Embryonic facial prominence (tissue), 1 donor: ENCODE measurements around the gene CABLES1.

Source experiments
- DNase-seq: peaks from one replicate; pipeline ENCODE4 v3.0.0-alpha.2; 2016; ENCODE audit errors: extremely low spot score

Gene CABLES1

GRCh38 chr18:23165271-23166068 is 30.2 kb downstream of the CABLES1 start:
- DNase-seq = no peak

DNA sequence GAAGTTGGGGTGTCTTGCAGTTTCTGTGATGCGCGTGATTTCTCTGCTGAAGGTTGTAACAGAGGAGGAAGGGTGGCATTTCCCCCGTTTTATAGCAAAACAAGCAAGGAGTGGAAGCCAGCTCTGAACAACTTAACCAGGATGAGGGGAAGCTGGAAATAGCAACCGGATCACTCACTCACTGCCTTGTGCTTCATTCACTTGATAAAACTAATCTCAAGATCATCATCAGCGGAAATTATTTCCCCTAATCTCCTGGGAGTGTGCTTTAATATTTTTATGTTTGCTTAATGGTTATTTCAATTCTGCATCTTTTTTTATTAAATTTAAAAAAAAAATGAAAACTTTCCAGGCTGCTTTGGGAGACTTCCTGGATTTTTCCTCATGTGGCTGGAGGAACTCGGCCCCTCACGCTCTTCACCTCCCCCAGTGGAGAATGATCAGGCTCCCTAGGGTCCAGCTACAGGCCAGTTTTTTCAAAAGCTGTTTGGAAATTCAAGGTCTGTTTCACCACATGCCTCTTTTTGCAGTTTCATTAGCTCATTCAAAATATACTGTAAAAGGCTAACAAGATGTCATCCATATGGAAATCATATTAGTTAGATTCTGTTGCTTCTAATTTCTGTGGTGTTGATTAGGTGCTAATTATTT is 31.7 kb downstream of the CABLES1 start:
- DNase-seq = no peak

DNA sequence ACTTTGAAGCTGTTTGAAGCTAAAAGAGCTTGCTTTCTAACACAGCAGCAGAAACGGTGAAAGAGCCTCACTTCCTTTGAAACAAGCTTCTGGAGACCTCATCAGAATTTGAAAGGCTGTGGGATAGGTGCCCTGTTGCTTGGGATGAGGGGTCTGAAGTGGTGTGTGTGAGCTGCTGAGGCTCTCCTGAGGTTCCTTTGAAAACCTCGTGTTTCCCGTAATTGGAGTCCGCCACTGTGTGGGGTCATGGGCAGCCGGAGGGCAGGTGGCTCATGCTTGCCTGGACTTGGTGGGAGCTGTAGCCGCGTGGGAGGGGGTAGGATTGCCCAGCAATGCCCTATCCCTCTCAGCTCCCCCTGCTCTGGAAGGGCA is 34.4 kb downstream of the CABLES1 start:
- no peak for DNase-seq

DNA sequence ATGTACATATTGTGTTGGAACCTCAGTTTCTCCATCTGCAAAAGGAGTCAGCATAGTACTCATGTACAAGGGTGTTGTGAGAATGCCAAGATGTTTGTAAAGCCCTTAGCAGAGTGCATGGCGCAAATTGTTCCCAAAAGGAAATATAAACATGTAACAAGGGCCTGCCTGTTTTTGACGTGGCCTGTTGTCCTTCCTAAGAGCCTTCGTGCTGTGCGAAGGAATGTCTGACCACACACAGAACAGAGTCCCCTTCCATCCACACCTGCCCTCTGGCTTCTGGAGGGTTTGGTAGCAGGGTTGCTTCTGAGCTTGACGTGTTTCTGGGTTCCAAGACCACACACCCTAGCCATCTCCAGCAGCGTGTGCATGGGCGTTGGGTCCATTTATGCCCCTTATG is 34.9 kb downstream of the CABLES1 start:
- DNase-seq = no peak

GRCh38 chr18:23171581-23172156 is 36.4 kb downstream of the CABLES1 start:
- no peak for DNase-seq

DNA sequence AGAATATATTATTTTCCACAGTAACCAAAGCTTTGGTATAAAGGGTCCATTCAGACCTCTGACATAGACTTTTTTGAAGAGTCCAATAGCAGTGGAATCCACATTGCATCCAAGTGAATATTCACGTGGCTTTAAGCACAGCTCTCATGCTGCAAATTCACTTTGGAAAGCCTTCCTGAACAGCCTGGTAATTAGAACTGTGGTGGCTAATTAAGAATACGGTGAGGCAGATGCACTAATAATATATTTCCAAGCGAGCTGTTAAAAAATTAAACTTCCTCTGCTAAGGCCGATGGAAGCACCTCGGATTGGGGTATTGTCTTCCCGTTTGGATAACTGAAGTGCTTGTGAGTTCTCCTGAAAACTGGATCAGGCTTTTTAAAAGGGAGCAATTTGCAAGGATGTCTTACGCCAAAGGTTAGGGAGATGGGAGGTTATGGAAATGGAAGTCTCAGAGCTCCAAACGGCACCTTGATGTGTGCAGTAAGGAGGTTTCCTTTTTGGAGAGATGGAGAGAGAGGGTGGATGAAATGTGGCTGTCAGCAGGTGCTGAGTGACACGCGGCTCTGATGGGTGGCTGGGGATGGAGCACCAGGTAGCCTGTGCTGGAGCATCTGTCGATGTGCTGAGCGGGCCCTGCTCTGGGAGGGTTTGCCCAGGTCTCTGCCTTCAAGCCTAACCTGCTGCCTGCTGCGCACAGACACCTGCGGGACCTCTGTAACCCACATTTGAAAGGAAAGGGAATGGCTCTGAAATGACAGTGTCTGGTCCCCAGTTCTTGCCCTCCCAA is 37.5 kb downstream of the CABLES1 start:
- no peak for DNase-seq

DNA sequence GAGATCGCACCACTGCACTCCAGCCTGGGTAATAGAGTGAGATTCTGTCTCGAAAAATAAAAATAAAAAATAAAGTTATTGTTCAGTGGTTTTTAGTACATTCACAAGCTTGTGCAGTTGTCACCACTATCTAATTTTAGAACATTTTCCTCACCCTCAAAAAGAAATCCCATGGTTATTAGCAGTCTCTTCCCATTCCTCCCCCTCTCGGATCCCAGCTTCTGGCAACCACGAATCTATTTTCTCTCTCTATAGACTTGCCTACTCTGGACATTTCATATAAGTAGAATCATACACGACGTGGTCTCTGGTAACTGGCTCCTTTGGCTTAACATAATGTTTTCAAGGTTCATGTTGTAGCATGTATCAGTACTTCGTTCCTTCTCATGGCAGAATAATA is 38.6 kb downstream of the CABLES1 start:
- DNase-seq = no peak

DNA sequence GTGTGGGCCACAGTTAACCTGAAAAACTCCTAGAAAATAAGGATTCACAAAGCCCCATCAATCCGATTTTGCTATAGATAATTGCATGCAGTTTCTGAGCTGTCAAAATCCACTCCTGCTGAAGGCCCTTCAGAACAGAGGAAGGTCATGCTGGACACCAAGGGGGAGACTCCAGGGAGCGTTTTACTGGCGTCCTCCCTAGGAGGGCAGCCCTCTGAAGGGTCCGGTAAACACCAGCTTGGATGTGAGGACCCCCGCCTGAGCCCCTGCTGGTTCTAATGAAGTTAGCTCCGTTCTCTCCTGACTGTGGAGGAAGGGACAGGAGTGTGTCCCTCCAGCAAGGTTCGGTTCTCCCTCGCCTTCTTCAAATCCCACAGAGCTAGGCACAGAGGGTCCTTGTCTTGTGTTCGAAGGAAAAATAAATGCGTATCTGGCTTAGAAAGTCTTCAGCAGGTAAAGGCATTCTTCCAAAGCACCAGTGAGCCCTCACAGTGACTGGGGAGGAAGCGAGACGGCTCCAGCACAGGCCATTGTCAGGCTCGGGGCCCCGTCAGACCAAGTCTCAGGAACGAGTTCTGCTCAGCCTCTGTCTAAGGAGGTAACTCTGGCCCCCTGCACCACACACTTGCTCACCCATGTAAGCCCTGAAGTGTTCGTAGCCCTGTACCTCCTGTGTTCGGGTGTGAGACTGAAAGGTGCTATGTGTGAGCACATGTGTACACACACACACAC is 41.6 kb downstream of the CABLES1 start:
- no peak for DNase-seq

DNA sequence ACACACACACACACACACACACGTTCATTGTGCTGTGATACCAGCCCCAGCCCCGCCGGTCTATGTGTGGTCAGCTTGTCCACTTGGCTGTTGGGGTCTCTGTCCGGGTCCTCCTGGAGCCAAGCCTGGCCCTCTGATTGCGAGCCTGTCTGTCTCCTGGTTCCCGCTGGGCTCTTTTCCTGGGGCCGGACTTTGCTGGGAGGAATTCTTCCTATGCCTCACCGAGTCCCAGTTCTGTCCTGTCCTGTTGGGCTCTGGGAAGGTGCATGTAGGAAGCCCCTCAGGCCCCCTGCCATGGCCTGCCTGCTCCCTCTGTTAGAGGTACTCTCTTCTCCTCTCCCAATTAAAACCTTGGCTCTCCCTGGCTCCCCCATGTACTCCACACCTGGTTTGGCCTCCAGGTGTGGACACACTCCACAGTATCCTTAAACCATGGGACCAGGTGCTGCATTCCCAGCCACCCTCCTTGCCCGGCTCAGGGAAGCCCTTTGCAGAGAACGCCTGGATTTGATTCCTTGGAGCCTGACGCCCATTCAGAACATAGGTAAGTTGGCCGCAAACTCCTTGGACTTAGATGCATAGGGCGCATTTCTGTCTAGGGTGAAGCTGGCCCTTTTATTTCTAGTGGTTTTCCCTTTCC is 42.3 kb downstream of the CABLES1 start:
- DNase-seq = no peak

DNA sequence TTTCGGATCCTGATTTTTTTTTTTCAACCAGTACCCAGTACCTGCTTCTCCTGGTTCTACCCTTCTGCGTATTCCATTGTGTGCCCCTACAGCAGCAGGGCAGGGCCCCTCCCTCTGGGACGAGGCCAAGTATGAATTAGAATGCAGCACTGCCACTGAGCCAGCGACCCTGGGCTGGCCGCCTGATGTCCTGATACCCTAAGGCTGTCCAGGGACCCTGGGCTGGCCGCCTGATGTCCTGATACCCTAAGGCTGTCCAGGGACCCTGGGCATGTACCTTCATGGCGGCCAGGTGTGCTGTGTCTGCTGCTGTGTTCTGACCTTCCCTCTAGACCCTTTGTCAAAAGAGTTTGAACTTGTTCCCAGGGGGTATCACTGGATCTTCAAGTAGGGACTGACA is 42.9 kb downstream of the CABLES1 start:
- no peak for DNase-seq

DNA sequence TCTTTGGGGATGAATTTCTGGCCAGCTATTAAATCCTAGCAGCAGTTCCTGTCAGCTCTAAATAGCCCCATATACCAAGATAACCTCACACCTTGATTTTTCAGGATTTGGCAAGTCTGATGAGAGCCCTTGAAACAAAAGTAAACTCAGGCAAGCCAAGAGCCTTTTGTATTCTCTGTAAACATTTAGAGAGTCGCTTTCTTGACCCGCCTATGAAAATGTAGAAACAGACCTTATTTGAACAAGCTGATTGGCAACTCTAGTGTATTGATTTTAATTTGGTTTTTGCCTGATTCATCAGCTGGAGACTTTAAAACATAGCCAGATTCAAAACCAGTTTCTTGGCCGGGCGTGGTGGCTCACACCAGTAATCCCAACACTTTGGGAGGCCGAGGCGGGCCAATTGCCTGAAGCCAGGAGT is 43.4 kb downstream of the CABLES1 start:
- DNase-seq = no peak

- DNase-seq = no peak
Measured at GRCh38 chr18:23179416-23179815, 44.1 kb downstream of the CABLES1 start.

GRCh38 chr18:23181547-23181946 is 46.3 kb downstream of the CABLES1 start:
- DNase-seq = no peak

DNA sequence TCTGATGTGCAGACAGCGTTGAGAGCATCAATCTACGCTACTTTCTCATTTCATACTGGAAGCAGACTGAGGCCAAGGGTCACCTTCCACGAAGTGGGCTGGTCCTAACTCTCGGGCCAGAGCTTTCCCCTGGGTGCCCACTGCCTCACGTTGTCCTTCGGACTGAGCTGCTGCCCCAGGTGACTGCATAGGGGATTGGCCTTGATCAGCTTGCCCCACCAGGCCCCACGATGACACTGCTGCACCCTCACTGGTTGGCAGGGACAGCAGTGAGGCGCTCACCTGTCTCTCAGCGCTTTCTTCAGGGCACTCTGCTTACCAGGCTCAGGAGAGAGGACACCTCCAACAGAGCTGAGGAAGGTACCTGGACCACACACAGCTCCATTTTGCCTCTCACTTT is 47.3 kb downstream of the CABLES1 start:
- no peak for DNase-seq

DNA sequence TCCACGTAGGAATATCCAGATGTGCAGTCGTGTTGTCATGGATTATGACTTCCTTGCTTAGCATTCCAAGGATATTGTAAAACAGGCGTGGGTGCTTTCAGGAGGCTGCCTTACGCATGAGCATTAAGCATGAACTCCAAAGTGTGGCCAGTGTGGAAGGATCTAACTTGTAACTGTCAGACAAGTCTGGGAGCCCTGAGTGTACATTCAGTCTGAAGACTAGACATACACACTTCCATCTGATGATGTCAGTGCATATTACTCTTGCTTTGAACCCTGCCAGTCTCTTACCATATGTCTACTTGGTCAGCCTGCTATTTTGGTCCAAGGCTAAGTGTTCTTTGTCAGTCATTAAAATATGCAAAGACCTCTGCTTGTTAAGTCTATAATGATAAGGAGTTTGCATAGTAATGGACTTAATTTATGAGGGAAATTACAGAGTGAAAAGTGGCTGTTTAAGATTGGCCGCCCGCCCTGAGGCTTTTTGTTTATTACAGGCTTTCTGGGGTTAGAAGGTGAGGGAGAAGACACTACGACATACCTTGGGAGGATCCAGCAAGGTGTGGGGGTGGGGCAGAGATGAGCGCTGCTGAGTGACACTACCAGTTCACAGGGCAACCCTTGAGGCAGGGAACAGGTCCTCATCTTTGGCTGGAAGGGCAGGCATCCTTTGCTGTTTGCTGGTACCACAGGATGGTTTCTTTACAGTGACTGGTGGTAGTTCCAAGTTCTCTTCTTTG is 48.3 kb downstream of the CABLES1 start:
- DNase-seq = no peak

- DNase-seq = no peak
Measured at GRCh38 chr18:23186781-23187180, 51.5 kb downstream of the CABLES1 start.

DNA sequence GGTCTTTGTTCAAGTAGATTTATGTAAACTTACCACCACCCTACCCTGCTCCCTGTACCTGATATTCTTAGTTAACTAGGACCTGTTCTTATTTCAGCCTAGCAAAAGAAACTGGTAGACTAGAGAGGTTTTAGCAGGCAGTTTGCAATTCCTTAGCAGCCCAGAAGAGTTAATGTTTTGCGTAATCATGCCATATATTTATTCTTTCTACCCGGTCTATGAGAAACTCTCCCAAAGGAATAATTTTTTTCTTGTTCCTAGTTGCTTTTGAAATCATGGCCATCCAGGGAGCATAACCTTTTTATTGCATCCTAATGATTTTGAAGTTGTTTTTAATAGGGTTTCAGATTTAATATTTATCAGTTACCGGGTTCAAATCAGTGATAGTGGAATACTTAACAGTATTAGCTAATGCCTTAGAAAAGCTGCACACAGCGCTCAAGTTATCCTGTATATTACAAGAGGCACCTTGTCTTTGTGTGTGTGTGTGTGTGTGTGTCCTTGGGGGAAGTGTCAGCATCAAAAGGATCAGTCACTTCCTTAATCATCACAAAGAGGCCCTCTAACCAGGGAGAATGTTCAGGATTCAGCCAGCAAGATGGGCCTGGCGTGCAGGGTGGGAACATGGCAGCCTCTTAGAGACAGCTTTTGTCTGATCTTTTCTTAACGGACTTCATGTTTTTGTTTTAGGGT is 52.9 kb downstream of the CABLES1 start:
- DNase-seq = no peak

GRCh38 chr18:23189099-23189498 is 53.8 kb downstream of the CABLES1 start:
- DNase-seq = no peak

GRCh38 chr18:23189768-23190661 is 54.7 kb downstream of the CABLES1 start:
- no peak for DNase-seq
